Upper lobe of left lung (tissue), 6 donors: Measurements from ENCODE around the gene ZNF830. TPM values are rescaled to one million over a fixed set of nuclear protein-coding genes. Genes with fewer than 3 reads are reported as not detected.

Experiments used
- ATAC-seq, 2 donors: fragments of 200-7000 bp; cut with Tn5 transposase; one replicate each; pipeline ENCODE4 v1.9.1; 2022; ENCODE audit warnings: mild to moderate bottlenecking in 2 of 2, moderate library complexity in 2 of 2; ENCODE audit not compliant: low FRiP score in 2 of 2
- DNase-seq, 2 donors: peaks; one replicate each; pipeline ENCODE4 v3.0.0-alpha.2; 2019 to 2020
- H3K27ac ChIP-seq, 4 donors: fragments of 200-600 bp; sonication (generic); one replicate each; pipeline ENCODE4 v1.5.1; 2016 to 2019
- H3K27me3 ChIP-seq, 4 donors: fragments of 200-600 bp; sonication (generic); one replicate each; pipeline ENCODE4 v1.5.1; 2017 to 2019
- H3K36me3 ChIP-seq, 4 donors: fragments of 200-600 bp; sonication (generic); one replicate each; pipeline ENCODE4 v1.5.1; 2016 to 2019
- H3K4me1 ChIP-seq, 4 donors: fragments of 200-600 bp; sonication (generic); one replicate each; pipeline ENCODE4 v1.5.1; 2018 to 2019
- H3K4me3 ChIP-seq, 4 donors: fragments of 200-600 bp; sonication (generic); one replicate each; pipeline ENCODE4 v1.5.1; 2017 to 2019; ENCODE audit warnings: mild to moderate bottlenecking in 2 of 4, moderate library complexity in 1 of 4
- H3K9me3 ChIP-seq, 4 donors: fragments of 200-600 bp; sonication (generic); one replicate each; pipeline ENCODE4 v1.5.1; 2018 to 2019
- CTCF ChIP-seq, 6 experiments: fragments of 450-650 bp in 4 of 6; fragments of 200-600 bp in 2 of 6; sonication (generic) in 2 of 6; IDR thresholded peaks; one replicate each; pipeline ENCODE4 v1.5.1; 2016 to 2019; ENCODE audit warnings: antibody characterized with exemption in 6 of 6
- EP300 ChIP-seq, 4 donors: sonication (generic); formaldehyde crosslinking; IDR thresholded peaks; one replicate each; pipeline ENCODE4 v1.5.1; 2017; ENCODE audit warnings: antibody characterized with exemption in 4 of 4, control low read depth in 2 of 4
- POLR2A ChIP-seq, 4 donors: fragments of 450-650 bp; IDR thresholded peaks; one replicate each; pipeline ENCODE4 v1.5.1; 2016 to 2017; ENCODE audit warnings: antibody characterized with exemption in 4 of 4, mild to moderate bottlenecking in 2 of 4
- POLR2AphosphoS5 ChIP-seq, 2 donors: sonication (generic); formaldehyde crosslinking; IDR thresholded peaks; one replicate each; pipeline ENCODE4 v1.5.1; 2017; ENCODE audit warnings: antibody characterized with exemption in 2 of 2
- WGBS, 2 donors: methylation state at CpG; one replicate each; pipeline ENCODE4 v1.1.5; 2017 to 2018; 5-methylcytosine and 5-hydroxymethylcytosine counted together
- total RNA-seq, 6 donors: library from RNA; depleted of rRNA in 4 of 6; stranded (reverse); fragments of >200 nt in 4 of 6; gene quantifications; one replicate each; pipeline versions ENCODE4 v1.1.0 to v1.2.1, GENCODE V29; 2016 to 2021
- donor health status: DM: no; HTN: no; CAD: no; lungs with moderate emphysema.
- donor health status: DM: no; HTN: yes; CAD: no; lungs with severe emphysema.

Gene ZNF830
- total RNA-seq, 6 donors from 2014 or later = 9.8 to 29.3 (median 14.1) TPM

GRCh38 chr17:35011671-35012216 lies 50.4 kb downstream of the ZNF830 start:
- H3K36me3 ChIP-seq = peaks cover 22 to 91% (median 36%) of the 10 kb centered on the region in 4 donors
- DNase-seq (no peak), ATAC-seq (no peak)
- no peak overlapping the region for H3K27ac ChIP-seq
- no peaks in the 10 kb centered on the region for H3K4me1 ChIP-seq
- H3K27me3 ChIP-seq = no peaks in the 10 kb centered on the region
- WGBS, 2 donors = 83% methylated on average over 5 of the region's 5 CpGs; no CpG with 5 or more reads in 1 of the 2 donors
- H3K4me3 ChIP-seq = no peak overlapping the region
- H3K9me3 ChIP-seq = no peaks in the 10 kb centered on the region
- no peak for TF ChIP-seq POLR2AphosphoS5 (IDR thresholded peaks at IDR 0.05)
- TF ChIP-seq CTCF (IDR thresholded peaks at IDR 0.05) = no peak
- TF ChIP-seq EP300 (IDR thresholded peaks at IDR 0.05) = no peak
- TF ChIP-seq POLR2A (IDR thresholded peaks at IDR 0.05) = no peak

Other genes starting within 250 kb of the ZNF830 start
- gene CCT6B, start 80 bp upstream of the ZNF830 start, total RNA-seq = 1 to 10 TPM in 4 of 6 donors, under 1 TPM in 2; 0.54 to 4.5 (median 1.7) TPM
- gene LIG3, start 19.0 kb downstream of the ZNF830 start, total RNA-seq = 10 to 100 TPM; 27.4 to 47.1 (median 29.9) TPM
- gene RFFL, start 102.2 kb downstream of the ZNF830 start, total RNA-seq = 10 to 100 TPM; 17.6 to 30.8 (median 25.3) TPM
- 10 to 100 TPM in 2 of 6 donors, 1 to 10 TPM in 4; 3.5 to 14.7 (median 7.5) TPM for gene RAD51D, start 158.3 kb downstream of the ZNF830 start, total RNA-seq
- gene FNDC8, start 160.1 kb downstream of the ZNF830 start, total RNA-seq = not detected
- gene NLE1, start 180.8 kb downstream of the ZNF830 start, total RNA-seq = 10 to 100 TPM in 5 of 6 donors, 1 to 10 TPM in 1; 6.7 to 14.6 (median 11.1) TPM
- gene UNC45B, start 186.3 kb downstream of the ZNF830 start, total RNA-seq = under 1 TPM in 4 of 6 donors, not detected in 2; 0.10 to 0.61 (median 0.20) TPM
- not detected for gene SLC35G3, start 232.9 kb downstream of the ZNF830 start, total RNA-seq